ENCODE data around the gene MKLN1.

MKLN1 gene

GRCh38 chr7:131352032-131352431, 24.4 kb downstream of the MKLN1 start:
- no peak for DNase-seq (ENCODE audit: low spot score)

GRCh38 chr7:131354390-131354789, 26.7 kb downstream of the MKLN1 start:
- TF ChIP-seq CTCF (IDR thresholded peaks at IDR 0.05; ENCODE audit: extremely low read depth, missing control alignments), result no peak
- no peak for DNase-seq (ENCODE audit: low spot score)

More at GRCh38 chr7:131352032-131352431, 24.4 kb downstream of the MKLN1 start:
- no peak for TF ChIP-seq CTCF (IDR thresholded peaks at IDR 0.05; ENCODE audit: extremely low read depth, missing control alignments)

DNA sequence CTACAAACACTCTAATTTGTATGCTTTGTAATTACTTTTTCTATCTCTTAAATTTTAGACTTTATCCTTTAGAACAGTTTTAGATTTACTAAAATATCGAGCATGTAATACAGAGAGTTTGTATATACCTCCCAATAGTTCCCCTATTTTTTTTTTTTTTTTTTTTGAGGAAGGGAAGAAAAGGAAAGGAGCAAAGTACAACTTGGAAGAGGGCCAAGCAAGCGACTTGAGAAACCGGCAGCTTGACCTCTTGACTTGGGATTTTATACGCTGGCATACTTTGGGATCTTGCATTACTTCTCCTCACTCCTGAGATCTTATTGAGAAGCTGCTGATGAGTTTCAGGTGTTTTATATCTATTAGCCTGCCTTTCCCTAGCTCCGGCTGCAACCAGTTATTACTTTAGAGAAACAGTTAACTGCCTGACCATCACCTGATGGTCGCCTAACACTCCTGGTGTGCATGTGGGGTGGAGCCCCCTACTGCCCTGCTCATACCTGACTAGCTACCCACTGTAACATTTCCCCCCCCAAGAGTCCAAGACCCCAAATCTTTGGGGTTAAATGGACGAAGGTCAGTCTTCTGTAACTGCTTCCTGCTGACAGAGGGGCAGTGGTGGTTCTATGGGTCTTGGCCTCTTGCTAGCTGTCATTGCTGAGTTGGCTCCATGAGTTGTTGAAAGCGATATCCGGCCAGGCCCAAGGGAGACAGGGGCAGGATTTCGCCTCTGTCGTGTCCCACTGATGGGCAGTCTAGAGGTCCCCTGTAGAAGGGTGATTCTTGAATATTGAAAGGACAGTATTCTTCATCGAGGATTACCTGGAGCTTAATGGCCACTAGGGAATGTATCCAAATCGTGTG, 28.5 kb downstream of the MKLN1 start:
- TF ChIP-seq CTCF (IDR thresholded peaks at IDR 0.05; ENCODE audit: extremely low read depth, missing control alignments), result no peak
- no peak for DNase-seq (ENCODE audit: low spot score)

DNA sequence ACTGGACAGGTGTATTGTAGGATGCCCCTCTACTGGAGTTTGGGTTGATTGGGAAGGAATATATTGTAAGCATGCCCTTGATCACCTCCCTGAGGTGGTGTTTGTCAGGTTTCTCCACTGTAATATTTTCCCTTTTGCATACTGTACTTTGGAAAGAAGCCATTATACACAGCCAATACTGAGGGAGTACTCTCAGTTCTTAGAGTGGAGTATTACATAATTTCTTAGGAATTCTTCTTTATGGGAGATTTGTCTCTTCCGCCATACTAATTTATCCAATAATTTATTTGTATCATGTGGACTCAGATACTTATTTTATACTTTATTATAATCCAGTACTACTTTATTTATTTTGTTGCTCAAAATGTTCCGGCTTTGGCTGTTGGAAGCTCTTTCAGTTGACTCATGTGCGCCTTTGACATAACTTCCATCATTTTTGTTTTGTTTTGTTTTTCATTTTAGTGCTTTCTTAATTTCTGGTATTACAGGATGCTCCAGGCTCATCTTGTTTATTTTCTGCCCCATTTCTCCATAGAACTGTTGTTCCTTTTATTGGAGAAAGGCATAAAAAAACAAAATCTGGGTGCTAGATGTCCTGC, 29.7 kb downstream of the MKLN1 start:
- DNase-seq (ENCODE audit: low spot score), result no peak
- no peak for TF ChIP-seq CTCF (IDR thresholded peaks at IDR 0.05; ENCODE audit: extremely low read depth, missing control alignments)

- TF ChIP-seq CTCF (IDR thresholded peaks at IDR 0.05; ENCODE audit: extremely low read depth, missing control alignments), result no peak
- no peak for DNase-seq (ENCODE audit: low spot score)
Measured at GRCh38 chr7:131358636-131359035, 31.0 kb downstream of the MKLN1 start.

- no peak for TF ChIP-seq CTCF (IDR thresholded peaks at IDR 0.05; ENCODE audit: extremely low read depth, missing control alignments)
- DNase-seq (ENCODE audit: low spot score), result no peak
Measured at GRCh38 chr7:131359136-131359776, 31.6 kb downstream of the MKLN1 start.

DNA sequence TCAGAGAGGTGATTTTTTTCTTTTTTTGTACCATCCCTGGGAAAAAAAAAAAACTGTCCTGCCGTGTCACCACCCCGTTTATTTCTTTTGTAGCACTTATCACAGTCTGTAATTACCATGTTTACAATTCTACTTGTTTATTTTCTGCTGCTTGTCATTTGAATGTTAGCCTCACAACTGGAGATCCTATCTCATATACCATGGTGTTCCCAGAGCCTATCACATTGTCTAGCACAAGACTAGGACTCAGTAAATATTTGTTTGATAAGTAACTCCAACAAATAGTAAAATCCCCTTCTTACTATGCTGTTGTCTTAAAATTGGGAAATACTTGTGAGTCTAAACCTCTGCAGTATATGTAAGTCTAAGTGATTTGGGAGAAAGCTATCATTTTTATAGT, 36.0 kb downstream of the MKLN1 start:
- DNase-seq (ENCODE audit: low spot score), result no peak
- no peak for TF ChIP-seq CTCF (IDR thresholded peaks at IDR 0.05; ENCODE audit: extremely low read depth, missing control alignments)
